ENCODE results near the gene UCHL5.

UCHL5 gene

DNA sequence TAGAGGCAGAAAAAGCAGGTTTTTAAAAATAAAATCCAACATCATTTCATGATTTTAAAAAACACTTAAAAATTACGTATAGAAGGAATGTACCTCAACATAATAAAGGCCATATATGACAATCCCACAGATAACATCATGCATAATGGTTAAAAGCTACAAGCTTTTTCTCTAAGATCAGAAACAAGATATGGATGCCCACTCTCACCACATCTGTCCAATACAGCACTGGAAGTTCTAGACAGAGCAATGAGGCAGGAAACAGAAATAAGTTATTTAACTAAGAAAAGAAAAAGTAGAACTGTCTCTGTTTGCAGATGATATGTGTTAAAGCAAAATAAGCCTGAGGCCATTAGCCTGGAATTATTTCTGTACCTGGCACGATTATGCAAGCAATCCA is 96.3 kb downstream of the UCHL5 start:
- no peak for DNase-seq
